GM20000 (cell line): ENCODE measurements around the gene ATG13.

ENCODE experiments used
- DNase-seq: peaks from one replicate; pipeline ENCODE4 v3.0.0; 2012; ENCODE audit warnings: low spot score
- TF ChIP-seq, protein P1 (sequence below): IDR thresholded peaks from 2 replicates; pipeline ENCODE4 v1.5.1; 2012; ENCODE audit warnings: mild to moderate bottlenecking, control low read depth; ENCODE audit errors: extremely low read depth, missing control alignments

The ATG13 gene

GRCh38 chr11:46637546-46637945, 20.2 kb downstream of the ATG13 start:
- TF ChIP-seq, protein P1, sequence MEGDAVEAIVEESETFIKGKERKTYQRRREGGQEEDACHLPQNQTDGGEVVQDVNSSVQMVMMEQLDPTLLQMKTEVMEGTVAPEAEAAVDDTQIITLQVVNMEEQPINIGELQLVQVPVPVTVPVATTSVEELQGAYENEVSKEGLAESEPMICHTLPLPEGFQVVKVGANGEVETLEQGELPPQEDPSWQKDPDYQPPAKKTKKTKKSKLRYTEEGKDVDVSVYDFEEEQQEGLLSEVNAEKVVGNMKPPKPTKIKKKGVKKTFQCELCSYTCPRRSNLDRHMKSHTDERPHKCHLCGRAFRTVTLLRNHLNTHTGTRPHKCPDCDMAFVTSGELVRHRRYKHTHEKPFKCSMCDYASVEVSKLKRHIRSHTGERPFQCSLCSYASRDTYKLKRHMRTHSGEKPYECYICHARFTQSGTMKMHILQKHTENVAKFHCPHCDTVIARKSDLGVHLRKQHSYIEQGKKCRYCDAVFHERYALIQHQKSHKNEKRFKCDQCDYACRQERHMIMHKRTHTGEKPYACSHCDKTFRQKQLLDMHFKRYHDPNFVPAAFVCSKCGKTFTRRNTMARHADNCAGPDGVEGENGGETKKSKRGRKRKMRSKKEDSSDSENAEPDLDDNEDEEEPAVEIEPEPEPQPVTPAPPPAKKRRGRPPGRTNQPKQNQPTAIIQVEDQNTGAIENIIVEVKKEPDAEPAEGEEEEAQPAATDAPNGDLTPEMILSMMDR, result no peak
- no peak for DNase-seq

DNA sequence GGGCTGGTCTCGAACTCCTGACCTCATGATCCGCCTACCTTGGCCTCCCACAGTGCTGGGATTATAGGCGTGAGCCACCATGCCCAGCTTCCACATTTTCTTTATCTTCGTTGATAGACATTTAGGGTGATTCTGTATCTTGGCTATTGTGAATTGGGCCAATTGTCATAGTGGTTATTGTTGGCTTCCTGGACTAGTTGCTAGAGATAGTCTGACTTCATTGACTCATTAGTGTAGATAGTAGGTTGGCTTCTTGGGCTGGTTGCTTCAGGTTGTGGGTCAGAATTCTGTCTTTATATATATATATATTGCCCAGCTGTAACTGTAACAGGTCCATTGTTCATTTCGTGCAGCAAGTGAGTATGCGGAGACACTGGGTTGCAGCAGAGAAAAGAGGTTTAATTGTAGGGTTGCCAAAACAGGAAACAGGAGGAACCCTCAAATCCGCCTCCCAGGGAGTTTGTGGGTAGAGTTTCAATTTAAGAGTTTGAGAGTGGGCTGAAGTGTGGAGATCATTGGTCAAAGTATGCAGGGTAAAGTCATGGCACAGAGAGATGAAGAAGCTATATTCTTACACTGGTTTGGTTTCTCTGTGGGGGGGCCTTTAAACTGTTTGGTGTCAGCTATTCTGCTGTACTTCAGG, 22.0 kb downstream of the ATG13 start:
- DNase-seq, result no peak
- TF ChIP-seq, protein P1, result no peak

GRCh38 chr11:46640036-46640788, 22.9 kb downstream of the ATG13 start:
- TF ChIP-seq, protein P1, result no peak
- DNase-seq, result no peak

DNA sequence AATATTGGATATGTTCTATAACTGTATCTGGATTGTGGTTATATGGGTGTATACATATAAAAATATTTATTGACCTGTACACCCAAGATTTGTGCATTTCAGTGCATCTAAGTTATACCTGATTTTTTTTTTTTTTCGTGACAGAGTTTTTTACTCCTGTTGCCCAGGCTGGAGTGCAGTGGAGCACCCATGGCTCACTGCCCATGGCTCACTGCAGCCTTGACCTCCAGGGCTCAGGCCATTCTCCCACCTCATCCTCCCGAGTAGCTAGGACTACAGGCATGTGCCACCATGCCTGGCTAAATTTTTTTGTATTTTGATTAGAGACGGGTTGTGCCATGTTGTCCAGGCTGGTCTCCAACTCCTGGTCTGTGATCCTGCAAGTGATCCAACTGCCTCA, 24.3 kb downstream of the ATG13 start:
- TF ChIP-seq, protein P1, result no peak
- no peak for DNase-seq

- TF ChIP-seq, protein P1, result no peak
These were observed 25.4 kb downstream of the ATG13 start for GRCh38 chr11:46642627-46643335.

GRCh38 chr11:46643531-46643930, 26.2 kb downstream of the ATG13 start:
- TF ChIP-seq, protein P1, result no peak
- DNase-seq, result no peak

More at GRCh38 chr11:46642627-46643335, 25.4 kb downstream of the ATG13 start:
- no peak for DNase-seq

GRCh38 chr11:46643986-46644385, 26.6 kb downstream of the ATG13 start:
- DNase-seq, result no peak
- TF ChIP-seq, protein P1, result no peak
